Endothelial cell of umbilical vein (primary cell): Measurements from ENCODE around the gene DHRS2. TPM values are rescaled to one million over a fixed set of nuclear protein-coding genes. Genes with fewer than 3 reads are reported as not detected.

Experiments used
- BruUV-seq: library from RNA; stranded (reverse); fragments of 400-500 nt; replicated peaks from 2 replicates; lab custom pipeline; 2021; lab: Mats Ljungman, UMichigan
- CTCF ChIA-PET: fragments of 300-600, 350-600 bp; sonication (Branson Sonifier 250); formaldehyde crosslinking; loops from one replicate; lab custom pipeline; 2021; ENCODE audit warnings: antibody characterized with exemption, inconsistent platforms; lab: Charles Lee
- POLR2A ChIA-PET: fragments of 300-600, 350-600 bp; sonication (Branson Sonifier 250); formaldehyde crosslinking; loops from one replicate; lab custom pipeline; 2021; ENCODE audit warnings: antibody characterized with exemption, inconsistent platforms; lab: Charles Lee
- DNase-seq: peaks from one replicate; pipeline ENCODE4 v3.0.0-alpha.2; 2011; ENCODE audit warnings: low read depth, low spot score
- FAIRE-seq: peaks from 2 replicates; lab custom pipeline; 2011; peaks lifted over from hg19 to GRCh38; lab: Jason Lieb, UNC
- H2AFZ ChIP-seq: 2 replicates; pipeline ENCODE4 v1.6.0; 2012; ENCODE audit warnings: low read depth, low read length, control low read depth, inconsistent platforms
- H3K27ac ChIP-seq: 2 replicates; pipeline ENCODE4 v1.5.1; 2011; ENCODE audit warnings: low read depth, mild to moderate bottlenecking, control low read depth, low read length, moderate library complexity; ENCODE audit not compliant: insufficient read depth
- H3K27me3 ChIP-seq, 2 experiments: 2 replicates each; pipeline versions ENCODE4 v1.6.0 to v1.6.1; 2011; ENCODE audit warnings: low read length in 2 of 2, mixed read lengths in 1 of 2; ENCODE audit not compliant: control insufficient read depth in 2 of 2, insufficient read depth in 2 of 2
- H3K36me3 ChIP-seq, 2 experiments: 2 replicates in 1 of 2; 3 replicates in 1 of 2; pipeline ENCODE4 v1.5.1; 2011; ENCODE audit warnings: low read length in 2 of 2, mild to moderate bottlenecking in 1 of 2, moderate library complexity in 1 of 2; ENCODE audit not compliant: control insufficient read depth in 2 of 2, insufficient read depth in 2 of 2; ENCODE audit errors: extremely low read depth in 1 of 2
- H3K4me1 ChIP-seq: 3 replicates; pipeline ENCODE4 v1.5.1; 2011; ENCODE audit warnings: mild to moderate bottlenecking, low read length; ENCODE audit not compliant: control insufficient read depth, insufficient read depth; ENCODE audit errors: extremely low read depth
- H3K4me2 ChIP-seq: 2 replicates; pipeline ENCODE4 v1.6.1; 2011; ENCODE audit warnings: low read length, control low read depth, mixed read lengths; ENCODE audit not compliant: insufficient read depth
- H3K4me3 ChIP-seq, 3 experiments: fragments of 200-600 bp in 1 of 3; sonication (generic), shearing (Covaris generic) in 1 of 3; replicated peaks in 1 of 3; 2 replicates each; pipeline ENCODE4 v1.5.1; 2011 to 2016; ENCODE audit warnings: control low read depth in 3 of 3, low read length in 3 of 3, mild to moderate bottlenecking in 2 of 3, inconsistent platforms in 1 of 3, low read depth in 1 of 3, moderate library complexity in 1 of 3; ENCODE audit not compliant: insufficient read depth in 1 of 3
- H3K79me2 ChIP-seq: 2 replicates; pipeline ENCODE4 v1.6.0; 2012; ENCODE audit warnings: low read length, inconsistent platforms; ENCODE audit not compliant: control insufficient read depth, insufficient read depth
- H3K9ac ChIP-seq: replicated peaks from 2 replicates; pipeline ENCODE3; 2011; ENCODE audit warnings: low read length, control low read depth; ENCODE audit not compliant: insufficient read depth; ENCODE audit errors: extremely low read depth
- H3K9me1 ChIP-seq: replicated peaks from 3 replicates; pipeline ENCODE4 v1.6.0; 2011; ENCODE audit warnings: mild to moderate bottlenecking, low read length; ENCODE audit not compliant: control insufficient read depth, insufficient read depth; ENCODE audit errors: extremely low read depth
- H3K9me3 ChIP-seq: replicated peaks from 2 replicates; pipeline ENCODE4 v1.5.1; 2012; ENCODE audit warnings: low read length, inconsistent platforms; ENCODE audit not compliant: control insufficient read depth, insufficient read depth
- H4K20me1 ChIP-seq: replicated peaks from 2 replicates; pipeline ENCODE3; 2011; ENCODE audit warnings: mild to moderate bottlenecking, low read length; ENCODE audit not compliant: control insufficient read depth, insufficient read depth; ENCODE audit errors: extremely low read depth
- EZH2 ChIP-seq: IDR thresholded peaks from 2 replicates; pipeline ENCODE4 v1.6.1; 2012; ENCODE audit warnings: borderline replicate concordance, low read depth, mild to moderate bottlenecking, moderate library complexity, low read length, inconsistent platforms; ENCODE audit not compliant: severe bottlenecking
- FOS ChIP-seq: IDR thresholded peaks from 2 replicates; pipeline ENCODE4 v1.6.1; 2011; ENCODE audit warnings: mild to moderate bottlenecking, low read length, moderate library complexity, borderline replicate concordance; ENCODE audit not compliant: insufficient read depth
- GATA2 ChIP-seq: IDR thresholded peaks from 2 replicates; pipeline ENCODE4 v1.7.0; 2011; ENCODE audit warnings: low read depth, mild to moderate bottlenecking, moderate library complexity, mixed read lengths, low read length; ENCODE audit not compliant: insufficient read length, insufficient read depth
- JUN ChIP-seq: IDR thresholded peaks from 2 replicates; pipeline ENCODE4 v1.6.1; 2011; ENCODE audit warnings: borderline replicate concordance, low read depth; ENCODE audit not compliant: insufficient read length, insufficient read depth
- MYC ChIP-seq: IDR thresholded peaks from one replicate; pipeline ENCODE4 v1.6.1; 2011; ENCODE audit warnings: mild to moderate bottlenecking, low read depth, low read length
- POLR2A ChIP-seq: IDR thresholded peaks from 2 replicates; pipeline ENCODE4 v1.6.1; 2012; ENCODE audit warnings: low read depth, mild to moderate bottlenecking, control low read depth, low read length
- POLR2AphosphoS5 ChIP-seq: IDR thresholded peaks from 2 replicates; pipeline ENCODE4 v1.6.1; 2012; ENCODE audit warnings: low read depth, mild to moderate bottlenecking, control low read depth, low read length, moderate library complexity; ENCODE audit not compliant: insufficient read depth
- dilution Hi-C: fragments of 300-500 bp; cut with MboI; formaldehyde crosslinking; loops from one replicate; pipeline ENCODE4 v1.15.0; 2019; ENCODE audit warnings: low sequenced_read_pairs; ENCODE audit not compliant: extremely low pct_ligation_motif_present
- intact Hi-C: fragments of 100-400 bp; cut with micrococcal nuclease; formaldehyde crosslinking; loops from one replicate; pipeline ENCODE4 v1.10.0; 2022
- polyA plus RNA-seq, 4 experiments: library from polyadenylated mRNA; depleted of rRNA in 3 of 4; stranded (reverse) in 3 of 4; unstranded in 1 of 4; fragments of >200 nt; gene quantifications; 2 replicates each; pipeline versions ENCODE4 v1.2.1 to v1.2.3, GENCODE V29; 2011 to 2012; ENCODE audit warnings: missing spikeins in 1 of 4
- total RNA-seq: library from RNA; stranded (reverse); gene quantifications from 2 replicates; pipeline ENCODE4 v1.2.3, GENCODE V29; 2021
- TF ChIP-seq, protein P1 (sequence below): IDR thresholded peaks from 2 replicates; pipeline ENCODE4 v1.6.1; 2011; ENCODE audit not compliant: insufficient read depth, insufficient read length
- TF ChIP-seq, protein P2 (sequence below), 2 donors: IDR thresholded peaks; 1 replicate in 1 of 2; 2 replicates in 1 of 2; pipeline ENCODE4 v1.5.1; 2011; ENCODE audit warnings: low read length in 2 of 2, mild to moderate bottlenecking in 2 of 2, moderate library complexity in 2 of 2, control low read depth in 1 of 2, inconsistent platforms in 1 of 2, low read depth in 1 of 2; ENCODE audit not compliant: insufficient read depth in 1 of 2; ENCODE audit errors: extremely low read depth in 1 of 2

Gene DHRS2
- total and polyA plus RNA-seq, 2 donors (not counting 3 experiments of a cell fraction or from before 2014, with no cell fraction given): 0.10 TPM; not detected in 1

DNA sequence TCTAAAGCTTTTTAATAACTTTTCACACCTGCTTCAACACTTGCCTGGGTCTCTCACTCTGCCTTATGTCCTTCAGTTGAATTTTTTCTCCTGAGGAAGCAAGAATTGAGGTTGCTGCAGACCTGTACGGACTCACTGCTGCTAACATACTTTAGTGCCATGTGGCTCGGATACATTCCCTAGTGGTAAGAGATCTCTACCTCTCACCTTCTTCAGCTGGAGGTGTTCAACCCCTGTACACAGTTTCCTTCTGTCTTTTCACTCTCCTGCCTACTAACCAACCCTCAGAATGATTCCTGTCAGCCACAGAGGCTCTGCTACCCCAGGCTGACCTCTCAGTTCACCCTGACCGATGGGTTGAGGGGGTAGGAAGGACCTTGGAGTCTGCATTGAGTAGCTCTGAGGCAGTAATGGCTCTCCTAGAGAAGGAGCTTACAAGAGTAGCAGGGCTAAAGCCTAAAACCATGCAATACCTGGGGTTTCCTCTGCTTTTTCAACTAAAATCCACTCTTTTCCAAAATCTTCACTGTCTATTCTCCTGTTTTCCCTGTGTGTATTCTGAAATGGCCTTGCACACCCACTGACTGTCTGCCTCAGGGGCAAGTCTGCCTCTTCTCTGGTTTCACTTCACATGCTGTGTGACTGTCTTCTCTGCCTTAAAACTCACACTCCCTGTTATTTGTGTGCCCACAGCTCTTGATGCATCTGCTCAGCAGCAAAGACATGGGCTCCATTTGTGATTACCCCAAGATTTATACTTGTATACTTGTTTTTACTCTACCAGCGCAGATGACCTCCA is 14.0 kb upstream of the DHRS2 start:
- TF ChIP-seq EZH2 (no peak), MYC (no peak), POLR2A (no peak), FOS (no peak), JUN (no peak)
- TF ChIP-seq, protein P1, sequence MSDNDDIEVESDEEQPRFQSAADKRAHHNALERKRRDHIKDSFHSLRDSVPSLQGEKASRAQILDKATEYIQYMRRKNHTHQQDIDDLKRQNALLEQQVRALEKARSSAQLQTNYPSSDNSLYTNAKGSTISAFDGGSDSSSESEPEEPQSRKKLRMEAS: no peak

DNA sequence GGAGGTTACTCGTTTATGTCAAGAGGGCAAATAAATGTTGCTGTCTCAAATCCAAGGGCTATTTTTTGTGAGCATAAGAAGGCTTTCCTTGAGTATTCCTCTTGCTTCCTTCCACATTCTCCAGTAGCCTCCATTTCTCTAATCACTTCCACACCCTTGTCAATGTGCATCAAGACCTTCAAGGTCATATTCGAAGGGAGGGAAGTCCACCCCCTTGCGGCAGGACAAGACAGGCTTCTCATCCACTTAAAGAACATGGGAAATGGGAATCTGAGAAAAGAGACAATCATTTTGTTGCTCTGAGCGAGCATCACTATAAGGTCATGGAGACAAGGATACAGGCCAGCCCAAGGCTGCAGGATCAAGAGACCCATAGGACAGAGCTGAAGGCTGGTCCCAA is 13.2 kb upstream of the DHRS2 start:
- H3K4me3 ChIP-seq: no peak overlapping the region
- FAIRE-seq (no peak), DNase-seq (no peak)
- CTCF ChIA-PET: interaction anchor here (1.4 to 1.7 kb wide), 2 partner anchors 9 to 10 kb away, joined by 3 to 5 read pairs; no protein-coding TSS in a partner anchor
- H3K9ac ChIP-seq: no peak overlapping the region
- no peak overlapping the region for H2AFZ ChIP-seq
- H3K79me2 ChIP-seq: no peaks in the 10 kb centered on the region
- TF ChIP-seq, protein P2, sequence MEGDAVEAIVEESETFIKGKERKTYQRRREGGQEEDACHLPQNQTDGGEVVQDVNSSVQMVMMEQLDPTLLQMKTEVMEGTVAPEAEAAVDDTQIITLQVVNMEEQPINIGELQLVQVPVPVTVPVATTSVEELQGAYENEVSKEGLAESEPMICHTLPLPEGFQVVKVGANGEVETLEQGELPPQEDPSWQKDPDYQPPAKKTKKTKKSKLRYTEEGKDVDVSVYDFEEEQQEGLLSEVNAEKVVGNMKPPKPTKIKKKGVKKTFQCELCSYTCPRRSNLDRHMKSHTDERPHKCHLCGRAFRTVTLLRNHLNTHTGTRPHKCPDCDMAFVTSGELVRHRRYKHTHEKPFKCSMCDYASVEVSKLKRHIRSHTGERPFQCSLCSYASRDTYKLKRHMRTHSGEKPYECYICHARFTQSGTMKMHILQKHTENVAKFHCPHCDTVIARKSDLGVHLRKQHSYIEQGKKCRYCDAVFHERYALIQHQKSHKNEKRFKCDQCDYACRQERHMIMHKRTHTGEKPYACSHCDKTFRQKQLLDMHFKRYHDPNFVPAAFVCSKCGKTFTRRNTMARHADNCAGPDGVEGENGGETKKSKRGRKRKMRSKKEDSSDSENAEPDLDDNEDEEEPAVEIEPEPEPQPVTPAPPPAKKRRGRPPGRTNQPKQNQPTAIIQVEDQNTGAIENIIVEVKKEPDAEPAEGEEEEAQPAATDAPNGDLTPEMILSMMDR (IDR thresholded peaks at IDR 0.05; ENCODE audit: extremely low read depth in 1 of 2, insufficient read depth in 1 of 2, low read depth in 1 of 2, low read length in 2 of 2): no peak
- TF ChIP-seq JUN (no peak), FOS (no peak), EZH2 (no peak), GATA2 (no peak), POLR2AphosphoS5 (no peak), POLR2A (no peak), MYC (no peak)
- TF ChIP-seq, protein P1: no peak
- POLR2A ChIA-PET: no interaction called here
- no peaks in the 10 kb centered on the region for H4K20me1 ChIP-seq
- no peaks in the 10 kb centered on the region for H3K4me1 ChIP-seq
- intact Hi-C loops: no loop called here
- no peak overlapping the region for H3K27ac ChIP-seq
- H3K4me2 ChIP-seq: no peak overlapping the region
- dilution Hi-C loops: no loop called here
- H3K9me3 ChIP-seq: no peaks in the 10 kb centered on the region
- BruUV-seq: no TSS peak
- H3K9me1 ChIP-seq: no peaks in the 10 kb centered on the region
- peaks cover 2 to 4% of the 10 kb centered on the region in 2 experiments for H3K27me3 ChIP-seq
- no peaks in the 10 kb centered on the region for H3K36me3 ChIP-seq

More for the DNA sequence above, 14.0 kb upstream of the DHRS2 start:
- no peak overlapping the region for H3K4me2 ChIP-seq
- no peak overlapping the region for H3K4me3 ChIP-seq
- H3K79me2 ChIP-seq: no peaks in the 10 kb centered on the region
- intact Hi-C loops: no loop called here
- BruUV-seq: no TSS peak
- no peak for DNase-seq
- no peaks in the 10 kb centered on the region for H3K9me1 ChIP-seq
- no peaks in the 10 kb centered on the region for H4K20me1 ChIP-seq
- ChIA-PET CTCF (interaction anchor here (1.4 kb wide), 1 partner anchor 10 kb away, joined by 5 read pairs; no protein-coding TSS in a partner anchor), POLR2A (no interaction called here)
- H2AFZ ChIP-seq: no peak overlapping the region
- no peaks in the 10 kb centered on the region for H3K36me3 ChIP-seq
- dilution Hi-C loops: no loop called here
- H3K9ac ChIP-seq: no peak overlapping the region
- no peak overlapping the region for H3K27ac ChIP-seq
- H3K4me1 ChIP-seq: no peaks in the 10 kb centered on the region
- no peaks in the 10 kb centered on the region for H3K9me3 ChIP-seq
- peaks cover 2 to 4% of the 10 kb centered on the region in 2 experiments for H3K27me3 ChIP-seq
- no peak for FAIRE-seq
